OCI-LY7 (cell line): ENCODE results near the gene TCP11.

Experiments used
- CTCF ChIP-seq: fragments of 200-600 bp; sonication (generic); conservative IDR thresholded peaks from 2 replicates; pipeline ENCODE4 v1.5.1; 2014; ENCODE audit warnings: mild to moderate bottlenecking, antibody characterized with exemption, low read length, moderate library complexity, mixed read lengths
- EZH2phosphoT487 ChIP-seq: fragments of 200-600 bp; sonication (generic); IDR thresholded peaks from 2 replicates; pipeline ENCODE4 v1.6.1; 2018; ENCODE audit warnings: low read depth, borderline replicate concordance, mild to moderate bottlenecking, mixed run types, antibody characterized with exemption, low read length, moderate library complexity, mixed read lengths

DNA sequence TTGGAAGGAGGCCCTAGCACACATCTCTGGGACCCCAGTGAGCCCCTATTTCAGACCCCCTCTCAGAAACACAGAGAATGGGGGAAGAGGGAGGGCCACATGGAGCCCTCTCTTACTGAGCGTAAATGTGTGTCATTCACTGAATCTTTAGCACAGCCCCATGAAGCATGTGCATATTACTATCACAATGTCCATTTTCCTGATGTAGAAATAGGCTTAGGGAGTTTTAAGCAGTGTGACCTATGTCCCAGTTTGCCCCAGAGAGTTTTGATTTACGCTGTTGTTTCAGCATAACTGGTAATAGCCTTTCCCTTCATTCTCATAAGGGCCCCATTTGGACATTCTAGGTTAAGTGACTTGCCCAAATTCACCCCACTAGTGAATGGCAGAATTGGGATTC is 25.0 kb upstream of the TCP11 start:
- TF ChIP-seq CTCF (no peak), EZH2phosphoT487 (no peak)
